Peyer's patch (tissue), 4 donors: ENCODE data around the gene TYW3. TPM values are rescaled to one million over a fixed set of nuclear protein-coding genes. Genes with fewer than 3 reads are reported as not detected.

Experiments used
- DNase-seq, 3 donors: peaks; one replicate each; pipeline ENCODE4 v3.0.0-alpha.2; 2017 to 2019
- H3K27ac ChIP-seq, 4 donors: fragments of 200-600 bp; sonication (generic); one replicate each; pipeline ENCODE4 v1.5.1; 2016 to 2019
- H3K27me3 ChIP-seq, 2 donors: fragments of 200-600 bp; sonication (generic); one replicate each; pipeline ENCODE4 v1.5.1; 2019
- H3K36me3 ChIP-seq, 3 donors: fragments of 200-600 bp; sonication (generic); one replicate each; pipeline ENCODE4 v1.5.1; 2016 to 2019
- H3K4me1 ChIP-seq, 4 donors: fragments of 200-600 bp; sonication (generic); one replicate each; pipeline ENCODE4 v1.5.1; 2016 to 2019
- H3K4me3 ChIP-seq, 4 donors: fragments of 200-600 bp; sonication (generic); 1 replicate in 3 of 4; 2 replicates in 1 of 4; pipeline ENCODE4 v1.5.1; 2016 to 2019; ENCODE audit warnings: mild to moderate bottlenecking in 1 of 4
- H3K9me3 ChIP-seq, 4 donors: fragments of 200-600 bp; sonication (generic); one replicate each; pipeline ENCODE4 v1.5.1; 2016 to 2019; ENCODE audit warnings: mild to moderate bottlenecking in 1 of 4
- CTCF ChIP-seq, 6 experiments: fragments of 450-650 bp in 4 of 6; fragments of 200-600 bp in 2 of 6; sonication (generic) in 1 of 6; IDR thresholded peaks; one replicate each; pipeline ENCODE4 v1.5.1; 2017 to 2019; ENCODE audit warnings: antibody characterized with exemption in 6 of 6, mild to moderate bottlenecking in 3 of 6, moderate library complexity in 1 of 6
- POLR2A ChIP-seq, 2 donors: fragments of 450-650 bp; IDR thresholded peaks; one replicate each; pipeline ENCODE4 v1.5.1; 2017; ENCODE audit warnings: antibody characterized with exemption in 2 of 2, mild to moderate bottlenecking in 2 of 2, moderate library complexity in 2 of 2
- total RNA-seq, 4 donors: library from RNA; depleted of rRNA; stranded (reverse); fragments of >200 nt; gene quantifications; one replicate each; pipeline ENCODE4 v1.1.0, GENCODE V29; 2016

The TYW3 gene
- total RNA-seq, 4 donors from 2014 or later = 2.7 to 12.4 (median 4.9) TPM

GRCh38 chr1:74767490-74767889, 34.5 kb downstream of the TYW3 start:
- H3K36me3 ChIP-seq = peaks cover 0 to 2% (median 0%) of the 10 kb centered on the region in 3 donors
- H3K4me1 ChIP-seq = no peaks in the 10 kb centered on the region
- no peaks in the 10 kb centered on the region for H3K27me3 ChIP-seq
- no peaks in the 10 kb centered on the region for H3K9me3 ChIP-seq
- no peak overlapping the region for H3K4me3 ChIP-seq
- no peak overlapping the region for H3K27ac ChIP-seq
- TF ChIP-seq POLR2A (IDR thresholded peaks at IDR 0.05) = no peak
- peak in 1 of 6 experiments; percentile 13 for TF ChIP-seq CTCF (IDR thresholded peaks at IDR 0.05)
- DNase-seq = no peak

- Histone ChIP-seq H3K4me1 (no peaks in the 10 kb centered on the region), H3K9me3 (no peaks in the 10 kb centered on the region), H3K27ac (no peak overlapping the region), H3K36me3 (no peaks in the 10 kb centered on the region), H3K4me3 (no peak overlapping the region), H3K27me3 (no peaks in the 10 kb centered on the region)
- no peak for DNase-seq
- TF ChIP-seq POLR2A (IDR thresholded peaks at IDR 0.05) = no peak
- TF ChIP-seq CTCF (IDR thresholded peaks at IDR 0.05) = peak in 5 of 6 experiments; percentile 29 to 65 (median 59)
Observed at GRCh38 chr1:74771913-74772515, 39.1 kb downstream of the TYW3 start.

- no peaks in the 10 kb centered on the region for H3K4me1 ChIP-seq
- H3K4me3 ChIP-seq = no peak overlapping the region
- no peaks in the 10 kb centered on the region for H3K9me3 ChIP-seq
- no peaks in the 10 kb centered on the region for H3K27me3 ChIP-seq
- DNase-seq = no peak
- no peak overlapping the region for H3K27ac ChIP-seq
- TF ChIP-seq CTCF (IDR thresholded peaks at IDR 0.05) (no peak), POLR2A (IDR thresholded peaks at IDR 0.05) (no peak)
- H3K36me3 ChIP-seq = no peaks in the 10 kb centered on the region
Observed at GRCh38 chr1:74772945-74773344, 40.0 kb downstream of the TYW3 start.

- no peaks in the 10 kb centered on the region for H3K9me3 ChIP-seq
- no peaks in the 10 kb centered on the region for H3K27me3 ChIP-seq
- no peaks in the 10 kb centered on the region for H3K36me3 ChIP-seq
- no peak overlapping the region for H3K4me3 ChIP-seq
- no peaks in the 10 kb centered on the region for H3K4me1 ChIP-seq
- TF ChIP-seq POLR2A (IDR thresholded peaks at IDR 0.05) = no peak
- no peak for TF ChIP-seq CTCF (IDR thresholded peaks at IDR 0.05)
- DNase-seq = no peak
- no peak overlapping the region for H3K27ac ChIP-seq
Observed at GRCh38 chr1:74773582-74773981, 40.6 kb downstream of the TYW3 start.

- no peaks in the 10 kb centered on the region for H3K27me3 ChIP-seq
- no peak for DNase-seq
- TF ChIP-seq CTCF (IDR thresholded peaks at IDR 0.05) = no peak
- TF ChIP-seq POLR2A (IDR thresholded peaks at IDR 0.05) = no peak
- H3K36me3 ChIP-seq = no peaks in the 10 kb centered on the region
- no peaks in the 10 kb centered on the region for H3K4me1 ChIP-seq
- no peaks in the 10 kb centered on the region for H3K9me3 ChIP-seq
- H3K27ac ChIP-seq = no peak overlapping the region
- H3K4me3 ChIP-seq = no peak overlapping the region
Observed at GRCh38 chr1:74775735-74776134, 42.8 kb downstream of the TYW3 start.

GRCh38 chr1:74777525-74777924, 44.6 kb downstream of the TYW3 start:
- no peaks in the 10 kb centered on the region for H3K4me1 ChIP-seq
- H3K27ac ChIP-seq = no peak overlapping the region
- no peak overlapping the region for H3K4me3 ChIP-seq
- H3K36me3 ChIP-seq = no peaks in the 10 kb centered on the region
- TF ChIP-seq CTCF (IDR thresholded peaks at IDR 0.05) (no peak), POLR2A (IDR thresholded peaks at IDR 0.05) (no peak)
- no peaks in the 10 kb centered on the region for H3K9me3 ChIP-seq
- H3K27me3 ChIP-seq = no peaks in the 10 kb centered on the region
- DNase-seq = no peak
